GM12892 (cell line): ENCODE data around the gene SCIMP.

ENCODE experiments used
- POLR2A ChIP-seq: IDR thresholded peaks from 2 replicates; pipeline ENCODE4 v1.6.1; 2011; ENCODE audit warnings: low read depth, low read length, control low read depth
- POLR2AphosphoS5 ChIP-seq: IDR thresholded peaks from 2 replicates; pipeline ENCODE4 v1.6.1; 2011; ENCODE audit warnings: low read depth, low read length, control low read depth

GRCh38 chr17:5219536-5219935 lies 15.1 kb downstream of the SCIMP start:
- TF ChIP-seq POLR2AphosphoS5 (no peak), POLR2A (no peak)
